GM12892 (cell line): ENCODE results near the gene CSTF2T.

Source experiments
- DNase-seq: peaks from one replicate; pipeline ENCODE4 v3.0.0; 2011; ENCODE audit not compliant: insufficient read length
- FAIRE-seq: peaks from 2 replicates; lab custom pipeline; 2011; peaks lifted over from hg19 to GRCh38; lab: Jason Lieb, UNC
- POLR2A ChIP-seq: IDR thresholded peaks from 2 replicates; pipeline ENCODE4 v1.6.1; 2011; ENCODE audit warnings: low read depth, low read length, control low read depth
- POLR2AphosphoS5 ChIP-seq: IDR thresholded peaks from 2 replicates; pipeline ENCODE4 v1.6.1; 2011; ENCODE audit warnings: low read depth, low read length, control low read depth
- TAF1 ChIP-seq: IDR thresholded peaks from 2 replicates; pipeline ENCODE4 v1.6.1; 2011; ENCODE audit warnings: low read depth, mild to moderate bottlenecking, control low read depth, low read length, borderline replicate concordance

CSTF2T gene

DNA sequence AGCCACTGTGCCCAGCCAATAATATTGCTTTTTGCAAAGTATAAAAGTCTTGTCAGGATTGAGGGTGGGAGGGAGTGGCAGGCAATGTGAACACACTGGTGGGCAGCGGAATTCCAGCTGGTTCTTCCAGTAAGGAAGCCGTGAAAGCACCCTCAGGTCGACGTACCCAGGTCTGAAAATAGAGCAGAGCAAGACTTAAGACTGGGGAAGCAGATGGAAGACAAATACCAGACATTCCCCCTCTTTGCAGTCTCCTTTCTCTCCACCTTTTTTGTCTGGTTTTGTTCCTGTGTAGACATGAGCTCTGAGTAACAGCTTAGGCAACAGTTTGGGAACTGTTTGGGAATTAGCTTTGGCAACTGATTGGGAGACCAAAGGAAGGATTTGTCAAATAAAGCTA, 17.6 kb upstream of the CSTF2T start:
- DNase-seq = no peak
- no peak for FAIRE-seq
- TF ChIP-seq POLR2A (no peak), TAF1 (no peak), POLR2AphosphoS5 (no peak)

DNA sequence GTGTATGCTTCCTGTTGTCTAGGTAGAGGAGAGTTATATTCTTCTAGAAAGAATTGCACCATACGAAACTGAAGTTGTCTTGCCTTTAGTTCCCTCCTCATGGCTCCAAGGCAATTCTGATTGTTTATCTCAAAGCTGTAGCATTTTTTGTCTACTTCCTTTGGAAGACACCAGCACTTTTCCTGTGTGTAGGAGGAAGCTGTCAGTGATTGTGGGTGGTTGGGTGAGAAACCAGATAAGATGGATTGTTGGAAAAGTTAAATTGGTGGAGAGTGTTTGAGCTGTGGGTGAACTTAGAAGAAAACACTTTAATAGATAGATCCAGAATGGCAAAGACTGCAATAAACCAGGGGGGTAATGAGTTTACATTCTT, 12.1 kb upstream of the CSTF2T start:
- TF ChIP-seq POLR2AphosphoS5 (no peak), POLR2A (no peak), TAF1 (no peak)
- FAIRE-seq (no peak), DNase-seq (no peak)

DNA sequence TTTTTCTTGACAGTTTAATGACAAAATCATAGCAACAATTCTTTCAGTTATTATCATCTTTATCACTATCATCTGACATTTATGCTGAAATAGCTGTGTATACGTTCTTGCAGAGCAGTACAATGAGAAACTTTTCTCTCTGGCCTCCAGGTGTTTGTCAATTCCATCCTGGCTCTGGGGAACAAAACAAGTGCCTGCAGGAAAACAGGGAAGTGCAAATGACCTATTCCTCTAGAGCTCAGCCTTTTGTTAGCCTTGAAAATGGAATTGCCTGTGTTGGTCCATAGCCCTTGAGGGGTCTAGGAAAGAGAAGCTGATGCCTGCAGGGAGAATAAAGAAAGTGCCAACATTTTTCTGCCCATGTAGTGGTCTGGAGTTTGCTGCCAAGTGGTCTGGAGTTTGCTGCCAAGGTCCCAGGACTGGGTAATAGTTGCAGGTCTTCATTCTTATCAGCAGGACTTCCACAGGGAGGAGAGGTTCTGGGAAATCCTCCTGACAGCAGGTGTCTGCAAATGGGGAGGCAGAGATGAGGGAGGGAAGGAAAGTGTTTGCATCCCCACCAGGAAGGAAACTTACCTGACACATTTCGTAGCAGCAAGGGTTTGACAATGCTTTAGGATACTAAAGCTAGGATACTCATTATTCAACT, 10.1 kb upstream of the CSTF2T start:
- no peak for TF ChIP-seq TAF1
- no peak for TF ChIP-seq POLR2A
- no peak for TF ChIP-seq POLR2AphosphoS5
- DNase-seq (no peak), FAIRE-seq (no peak)

DNA sequence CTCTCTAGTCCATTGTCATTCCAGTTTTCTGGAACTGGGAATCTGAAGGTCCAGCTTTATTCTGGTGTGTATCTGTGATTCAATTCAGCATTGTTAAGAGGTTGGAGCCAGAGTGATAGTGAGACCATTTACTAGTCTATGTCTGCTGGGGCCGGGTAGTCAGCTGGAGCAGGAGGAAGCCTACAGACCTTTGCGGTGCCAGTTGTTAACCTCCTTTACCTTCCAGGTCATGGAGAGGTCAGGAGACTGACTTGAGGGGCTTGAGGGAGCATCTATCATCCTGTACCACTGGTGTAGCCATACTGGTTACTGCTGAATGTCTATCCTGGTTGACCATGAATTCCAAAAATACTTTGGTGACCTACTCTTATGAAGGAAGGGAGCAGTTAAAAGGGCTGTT, 9.2 kb upstream of the CSTF2T start:
- TF ChIP-seq POLR2A (no peak), TAF1 (no peak), POLR2AphosphoS5 (no peak)
- no peak for FAIRE-seq

DNA sequence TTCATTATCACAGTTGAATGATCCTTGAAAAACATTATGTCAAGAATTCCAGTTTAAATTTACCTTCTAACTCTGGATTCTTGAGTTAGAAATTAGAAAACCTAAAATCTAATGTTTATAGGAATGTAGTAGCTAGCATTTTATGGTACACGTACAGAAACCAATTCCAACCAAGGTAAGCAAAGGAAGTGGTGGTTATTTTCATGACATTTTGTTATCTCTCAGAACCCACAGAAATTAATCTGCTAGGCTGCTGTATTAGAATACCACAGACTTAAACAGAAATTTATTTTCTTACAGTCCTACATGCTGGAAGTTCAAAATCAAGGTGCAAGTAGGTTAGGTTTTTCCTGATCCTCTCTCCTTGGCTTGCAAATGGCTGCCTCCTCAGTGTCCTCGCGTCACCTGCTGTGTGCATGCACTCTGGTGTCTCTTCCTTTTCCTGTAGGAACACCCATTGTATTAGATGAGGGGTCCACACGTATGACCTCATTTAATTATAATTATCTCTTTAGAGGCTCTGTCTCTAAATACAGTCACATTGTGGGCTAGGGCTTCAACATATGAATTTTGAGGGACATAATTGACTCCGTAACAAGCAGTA, 8.5 kb upstream of the CSTF2T start:
- DNase-seq (no peak), FAIRE-seq (no peak)
- TF ChIP-seq POLR2AphosphoS5 (no peak), TAF1 (no peak), POLR2A (no peak)

More for the DNA sequence above, 9.2 kb upstream of the CSTF2T start:
- DNase-seq = no peak

DNA sequence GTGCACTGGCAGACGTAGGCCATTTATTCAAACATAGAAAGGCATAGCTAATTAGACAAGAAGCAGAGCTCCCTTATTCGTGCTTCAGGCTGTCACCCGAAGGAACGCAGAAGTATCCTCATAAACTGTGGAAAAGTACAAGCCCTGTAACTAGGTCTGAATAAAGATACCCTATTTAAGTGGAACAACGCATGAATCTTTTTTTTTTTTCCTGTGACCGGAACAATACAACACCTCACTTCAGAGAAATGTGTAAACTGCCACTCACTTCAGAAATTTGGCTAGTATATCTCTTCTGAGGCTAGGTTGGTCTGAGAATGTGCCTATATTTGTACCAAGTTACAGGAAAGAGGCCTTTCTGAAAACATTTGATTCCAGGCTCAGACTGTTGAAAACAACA, 8.0 kb upstream of the CSTF2T start:
- TF ChIP-seq TAF1 = no peak
- no peak for TF ChIP-seq POLR2AphosphoS5
- no peak for TF ChIP-seq POLR2A
- DNase-seq = no peak
- FAIRE-seq = no peak

DNA sequence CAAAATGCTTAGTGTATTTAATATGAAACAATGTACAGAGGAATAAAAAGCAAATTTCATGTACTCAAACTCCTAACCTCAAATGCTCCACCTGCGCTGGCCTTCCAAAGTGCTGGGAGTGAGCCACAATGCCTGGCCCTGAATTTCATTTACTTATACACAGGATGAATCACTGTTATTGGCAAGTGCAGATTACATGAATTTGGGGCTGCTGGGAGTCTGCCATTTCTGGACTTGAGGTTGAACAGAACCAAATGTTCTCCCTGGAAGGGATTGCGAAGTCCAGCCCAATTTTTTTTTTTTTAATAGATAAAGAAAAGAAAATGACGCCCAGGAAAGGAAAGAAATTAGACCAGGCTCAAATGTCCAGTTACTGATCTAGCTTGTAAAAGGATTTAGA, 6.8 kb upstream of the CSTF2T start:
- no peak for DNase-seq
- TF ChIP-seq POLR2AphosphoS5 = no peak
- TF ChIP-seq POLR2A = no peak
- TF ChIP-seq TAF1 = no peak
- no peak for FAIRE-seq

DNA sequence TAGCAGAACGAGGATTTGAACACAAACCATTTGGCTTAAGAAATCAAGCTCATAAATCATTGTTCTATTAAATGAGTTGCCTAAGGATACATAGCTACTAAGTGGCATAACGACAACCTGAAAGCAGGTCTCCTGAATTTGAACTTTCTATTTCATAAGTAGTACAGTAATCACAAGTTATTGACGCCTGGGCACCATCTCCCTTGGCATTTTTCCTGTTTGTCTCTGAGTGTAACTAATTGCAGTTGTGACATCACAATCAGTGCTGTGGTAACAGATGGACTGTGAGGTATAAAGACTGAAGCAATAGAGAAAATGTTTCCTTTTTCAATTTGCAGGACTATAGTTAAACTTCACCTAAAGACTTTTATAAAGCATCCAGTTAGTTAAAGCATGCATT, 6.4 kb upstream of the CSTF2T start:
- no peak for DNase-seq
- no peak for FAIRE-seq
- no peak for TF ChIP-seq POLR2AphosphoS5
- no peak for TF ChIP-seq TAF1
- no peak for TF ChIP-seq POLR2A

DNA sequence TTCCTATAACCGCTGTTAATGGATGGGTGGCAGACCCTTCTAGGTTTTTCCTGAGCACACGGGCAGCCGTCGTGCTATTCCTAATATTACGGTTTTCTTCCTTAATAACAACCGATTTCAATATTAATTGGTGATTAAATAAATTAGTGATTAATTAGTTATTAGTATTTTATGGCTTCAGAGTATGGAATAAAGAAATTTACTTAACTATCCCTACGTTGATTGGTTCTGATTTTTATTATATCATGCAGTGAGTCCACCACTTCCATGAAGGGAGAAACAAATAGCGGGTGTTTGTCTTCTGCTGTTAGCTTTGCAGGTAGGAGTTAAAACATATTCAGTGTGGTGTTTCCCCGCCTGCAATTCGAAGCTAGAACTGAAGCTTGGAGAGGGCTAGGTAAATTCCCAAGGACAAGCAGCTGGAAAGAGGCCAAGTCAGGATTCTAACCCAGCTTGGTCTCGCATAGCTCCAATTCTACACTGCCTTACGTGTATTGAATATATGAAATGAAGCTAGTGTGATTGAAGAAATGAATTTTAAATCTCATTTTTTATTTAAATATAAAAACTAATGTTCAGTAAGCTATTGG, 928 bp upstream of the CSTF2T start:
- FAIRE-seq = no peak
- TF ChIP-seq POLR2A (no peak), POLR2AphosphoS5 (no peak), TAF1 (no peak)
- no peak for DNase-seq

DNA sequence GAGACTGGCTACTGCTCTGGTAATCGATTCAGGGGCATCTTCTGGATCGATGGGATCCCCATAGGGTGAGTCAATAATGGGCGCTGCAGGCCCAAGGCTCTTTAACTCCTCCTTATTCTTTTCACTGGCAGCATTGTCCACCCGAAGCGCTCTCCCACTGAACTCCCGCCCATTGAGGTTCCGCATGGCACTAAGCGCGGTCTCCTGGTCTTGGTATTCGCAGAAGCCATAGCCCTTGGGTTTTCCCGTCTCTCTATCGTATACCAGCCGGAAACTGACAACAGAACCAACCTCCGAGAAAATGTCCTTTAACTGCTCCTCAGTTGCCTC, 285 bp downstream of the CSTF2T start:
- TF ChIP-seq POLR2AphosphoS5 = no peak
- TF ChIP-seq TAF1 = no peak
- TF ChIP-seq POLR2A = no peak
- no peak for FAIRE-seq
- DNase-seq = no peak

DNA sequence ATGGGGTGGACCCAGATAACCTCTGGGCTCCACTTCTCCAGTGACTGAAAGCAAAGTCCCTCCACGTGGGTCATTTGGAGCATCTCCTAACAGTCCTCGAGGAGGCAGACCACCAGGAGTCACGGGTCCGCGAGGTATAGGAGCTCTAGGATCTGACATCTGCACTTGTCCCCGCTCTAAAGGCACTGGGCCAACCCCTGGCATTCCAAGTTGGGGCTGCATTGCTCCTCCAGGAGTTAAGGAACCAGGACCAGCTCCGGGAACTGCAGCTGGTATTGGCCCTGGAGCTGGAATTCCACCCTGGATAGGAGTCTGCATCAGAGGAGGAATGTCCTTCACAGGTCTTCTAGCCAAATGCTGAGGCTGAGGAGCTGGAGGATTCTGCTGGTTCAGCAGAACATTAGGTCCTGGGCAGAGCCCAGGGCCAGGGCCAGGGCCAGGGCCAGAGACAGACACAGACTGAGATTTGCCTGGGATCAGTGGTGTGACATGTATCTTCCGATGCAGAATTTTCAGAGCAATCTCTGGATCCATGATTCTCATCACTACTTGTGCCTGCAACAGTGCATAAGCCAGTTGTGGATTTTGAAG, 827 bp downstream of the CSTF2T start:
- FAIRE-seq (no peak), DNase-seq (no peak)
- TF ChIP-seq TAF1 = no peak
- TF ChIP-seq POLR2AphosphoS5 = no peak
- no peak for TF ChIP-seq POLR2A
